ENCODE results near the gene HDGFL3.

HDGFL3 gene

DNA sequence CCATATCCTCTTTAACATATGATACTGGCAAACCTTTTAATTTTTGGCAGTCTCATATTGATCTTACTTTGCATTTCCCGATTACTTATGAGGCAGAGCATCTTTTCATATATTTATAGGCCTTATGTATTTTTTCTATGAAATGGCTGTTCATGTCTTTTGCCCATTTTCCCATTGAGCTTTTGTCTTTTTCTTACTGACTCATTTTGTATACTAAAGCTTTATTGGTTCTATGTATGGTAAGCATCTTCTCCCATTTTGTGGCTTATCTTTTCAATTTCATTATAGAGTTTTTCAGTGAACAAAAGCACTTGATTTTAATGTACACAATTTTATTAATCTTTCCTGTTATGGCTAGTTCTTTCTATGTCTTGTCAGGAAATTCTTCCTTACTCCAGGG, 17.2 kb downstream of the HDGFL3 start:
- Histone ChIP-seq H3K4me2 (ENCODE audit: low read length) (no peak overlapping the region), H2AFZ (ENCODE audit: low read depth, low read length) (no peak overlapping the region), H3K4me1 (ENCODE audit: low read length) (peaks cover 13% of the 10 kb centered on the region), H3K79me2 (ENCODE audit: low read length) (peaks cover 24% of the 10 kb centered on the region), H3K9me3 (ENCODE audit: insufficient read depth, low read length) (no peaks in the 10 kb centered on the region), H3K27ac (ENCODE audit: low read length) (no peak overlapping the region), H4K20me1 (ENCODE audit: insufficient read depth, low read length) (0 out of 2 replicates have a peak, but pooled peaks cover 6% of the 10 kb centered on the region), H3K4me3 (ENCODE audit: low read length) (no peak overlapping the region), H3K36me3 (replicated peaks; ENCODE audit: low read depth, low read length) (no peaks in the 10 kb centered on the region), H3K27me3 (ENCODE audit: low read depth, low read length) (no peaks in the 10 kb centered on the region), H3K9ac (ENCODE audit: low read length) (no peak overlapping the region)
- TF ChIP-seq, protein P1, sequence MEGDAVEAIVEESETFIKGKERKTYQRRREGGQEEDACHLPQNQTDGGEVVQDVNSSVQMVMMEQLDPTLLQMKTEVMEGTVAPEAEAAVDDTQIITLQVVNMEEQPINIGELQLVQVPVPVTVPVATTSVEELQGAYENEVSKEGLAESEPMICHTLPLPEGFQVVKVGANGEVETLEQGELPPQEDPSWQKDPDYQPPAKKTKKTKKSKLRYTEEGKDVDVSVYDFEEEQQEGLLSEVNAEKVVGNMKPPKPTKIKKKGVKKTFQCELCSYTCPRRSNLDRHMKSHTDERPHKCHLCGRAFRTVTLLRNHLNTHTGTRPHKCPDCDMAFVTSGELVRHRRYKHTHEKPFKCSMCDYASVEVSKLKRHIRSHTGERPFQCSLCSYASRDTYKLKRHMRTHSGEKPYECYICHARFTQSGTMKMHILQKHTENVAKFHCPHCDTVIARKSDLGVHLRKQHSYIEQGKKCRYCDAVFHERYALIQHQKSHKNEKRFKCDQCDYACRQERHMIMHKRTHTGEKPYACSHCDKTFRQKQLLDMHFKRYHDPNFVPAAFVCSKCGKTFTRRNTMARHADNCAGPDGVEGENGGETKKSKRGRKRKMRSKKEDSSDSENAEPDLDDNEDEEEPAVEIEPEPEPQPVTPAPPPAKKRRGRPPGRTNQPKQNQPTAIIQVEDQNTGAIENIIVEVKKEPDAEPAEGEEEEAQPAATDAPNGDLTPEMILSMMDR (IDR thresholded peaks at IDR 0.05; ENCODE audit: low read depth, low read length), result no peak
- TF ChIP-seq EZH2phosphoT487 (IDR thresholded peaks at IDR 0.05; ENCODE audit: low read depth), result no peak

DNA sequence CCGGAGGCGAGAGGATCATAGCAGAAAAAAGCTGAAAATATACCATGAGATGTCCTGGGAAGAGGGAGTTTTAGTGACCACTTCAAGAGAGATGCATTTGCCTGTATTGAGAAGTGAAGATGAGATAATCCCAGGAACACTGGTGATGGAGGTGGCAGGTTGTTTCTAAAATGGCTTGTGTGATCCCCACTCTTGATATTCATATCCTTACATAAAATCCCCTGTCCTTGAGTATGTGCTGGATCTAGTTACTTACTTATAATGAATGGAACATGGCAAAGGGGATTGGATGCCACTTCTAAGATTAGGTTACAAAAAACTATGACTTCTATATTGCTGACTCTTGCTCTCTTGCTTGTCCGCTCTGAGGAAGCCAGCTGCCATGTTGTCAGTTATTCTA, 22.1 kb downstream of the HDGFL3 start:
- Histone ChIP-seq H3K27ac (ENCODE audit: low read length) (no peak overlapping the region), H2AFZ (ENCODE audit: low read depth, low read length) (no peak overlapping the region), H3K4me2 (ENCODE audit: low read length) (no peak overlapping the region), H3K27me3 (ENCODE audit: low read depth, low read length) (no peaks in the 10 kb centered on the region), H3K36me3 (replicated peaks; ENCODE audit: low read depth, low read length) (no peaks in the 10 kb centered on the region), H3K4me1 (ENCODE audit: low read length) (no peaks in the 10 kb centered on the region), H3K4me3 (ENCODE audit: low read length) (no peak overlapping the region), H3K79me2 (ENCODE audit: low read length) (no peaks in the 10 kb centered on the region), H3K9ac (ENCODE audit: low read length) (no peak overlapping the region), H3K9me3 (ENCODE audit: insufficient read depth, low read length) (no peaks in the 10 kb centered on the region), H4K20me1 (ENCODE audit: insufficient read depth, low read length) (no peaks in the 10 kb centered on the region; the same call in 1 of the 2 replicates)
- no peak for TF ChIP-seq EZH2phosphoT487 (IDR thresholded peaks at IDR 0.05; ENCODE audit: low read depth)
- TF ChIP-seq, protein P1 (IDR thresholded peaks at IDR 0.05; ENCODE audit: low read depth, low read length), result no peak

DNA sequence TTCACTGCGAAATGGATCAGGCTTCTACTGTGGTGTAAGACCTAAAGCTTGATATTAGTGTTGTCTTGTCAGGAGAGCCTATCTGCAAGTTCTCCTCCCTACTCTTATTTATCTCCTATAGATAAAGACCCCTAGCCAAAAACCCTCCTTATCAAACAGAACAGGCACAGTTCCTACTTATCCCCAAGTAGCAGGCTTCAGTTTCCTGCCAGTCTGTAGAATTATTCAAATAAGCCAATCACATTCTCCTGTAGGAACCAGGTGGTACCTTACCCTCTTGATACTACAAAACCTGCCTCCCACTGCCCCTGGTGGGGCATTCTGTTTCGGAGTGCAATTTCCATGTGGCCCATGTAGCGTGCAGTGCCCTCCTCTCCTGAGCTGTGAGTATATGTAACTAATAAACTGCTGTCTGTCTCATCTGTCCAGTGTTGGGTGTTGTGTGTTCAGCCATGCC, 28.7 kb downstream of the HDGFL3 start:
- TF ChIP-seq, protein P1 (IDR thresholded peaks at IDR 0.05; ENCODE audit: low read depth, low read length), result no peak
- no peak for TF ChIP-seq EZH2phosphoT487 (IDR thresholded peaks at IDR 0.05; ENCODE audit: low read depth)
- H4K20me1 ChIP-seq (ENCODE audit: insufficient read depth, low read length), result no peaks in the 10 kb centered on the region; the same call in 1 of the 2 replicates
- H3K9me3 ChIP-seq (ENCODE audit: insufficient read depth, low read length), result no peaks in the 10 kb centered on the region
- no peak overlapping the region for H2AFZ ChIP-seq (ENCODE audit: low read depth, low read length)
- H3K27ac ChIP-seq (ENCODE audit: low read length), result no peak overlapping the region
- no peak overlapping the region for H3K4me3 ChIP-seq (ENCODE audit: low read length)
- H3K4me1 ChIP-seq (ENCODE audit: low read length), result no peaks in the 10 kb centered on the region
- no peak overlapping the region for H3K4me2 ChIP-seq (ENCODE audit: low read length)
- no peak overlapping the region for H3K9ac ChIP-seq (ENCODE audit: low read length)
- H3K36me3 ChIP-seq (replicated peaks; ENCODE audit: low read depth, low read length), result no peaks in the 10 kb centered on the region
- H3K79me2 ChIP-seq (ENCODE audit: low read length), result no peaks in the 10 kb centered on the region
- H3K27me3 ChIP-seq (ENCODE audit: low read depth, low read length), result no peaks in the 10 kb centered on the region

DNA sequence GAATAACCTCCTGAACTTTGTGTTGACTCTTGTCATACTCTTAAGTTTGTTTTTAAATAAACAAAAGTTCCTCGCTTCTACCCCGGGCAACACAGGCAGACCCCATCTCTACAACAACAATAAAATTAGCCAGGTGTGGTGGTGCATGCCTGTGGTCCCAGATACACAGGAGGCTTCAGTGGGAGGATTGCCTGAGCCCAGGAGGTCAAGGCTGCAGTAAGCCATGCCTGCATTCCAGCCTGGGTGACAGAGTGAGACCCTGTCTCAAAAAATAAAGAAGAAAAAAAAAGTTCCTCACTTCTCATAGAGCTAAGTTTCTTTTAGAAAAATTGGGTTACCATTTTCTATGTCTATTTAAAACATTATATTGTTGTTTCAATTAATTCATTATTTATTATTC, 29.2 kb downstream of the HDGFL3 start:
- no peak overlapping the region for H3K9ac ChIP-seq (ENCODE audit: low read length)
- no peak for TF ChIP-seq EZH2phosphoT487 (IDR thresholded peaks at IDR 0.05; ENCODE audit: low read depth)
- TF ChIP-seq, protein P1 (IDR thresholded peaks at IDR 0.05; ENCODE audit: low read depth, low read length), result no peak
- no peaks in the 10 kb centered on the region for H3K4me1 ChIP-seq (ENCODE audit: low read length)
- H2AFZ ChIP-seq (ENCODE audit: low read depth, low read length), result no peak overlapping the region
- no peak overlapping the region for H3K4me2 ChIP-seq (ENCODE audit: low read length)
- H4K20me1 ChIP-seq (ENCODE audit: insufficient read depth, low read length), result no peaks in the 10 kb centered on the region; the same call in 1 of the 2 replicates
- H3K4me3 ChIP-seq (ENCODE audit: low read length), result no peak overlapping the region
- no peaks in the 10 kb centered on the region for H3K79me2 ChIP-seq (ENCODE audit: low read length)
- H3K9me3 ChIP-seq (ENCODE audit: insufficient read depth, low read length), result no peaks in the 10 kb centered on the region
- no peak overlapping the region for H3K27ac ChIP-seq (ENCODE audit: low read length)
- H3K27me3 ChIP-seq (ENCODE audit: low read depth, low read length), result no peaks in the 10 kb centered on the region
- H3K36me3 ChIP-seq (replicated peaks; ENCODE audit: low read depth, low read length), result no peaks in the 10 kb centered on the region

Data from OCI-LY3 (cell line).